Fibroblast of lung (primary cell): Measurements from ENCODE around the gene NFATC2. TPM values are rescaled to one million over a fixed set of nuclear protein-coding genes. Genes with fewer than 3 reads are reported as not detected.

Source experiments
- DNase-seq, 2 donors: peaks; one replicate each; pipeline versions ENCODE4 v3.0.0 to v3.0.0-alpha.2; 2010; ENCODE audit warnings: low read depth in 2 of 2
- H2AFZ ChIP-seq: 2 replicates; pipeline ENCODE4 v1.5.1; 2012; ENCODE audit warnings: low read length, control low read depth, inconsistent platforms
- H3K27ac ChIP-seq: 2 replicates; pipeline ENCODE4 v1.5.1; 2011; ENCODE audit warnings: low read length, control low read depth; ENCODE audit not compliant: insufficient read depth
- H3K27me3 ChIP-seq: 2 replicates; pipeline ENCODE4 v1.5.1; 2011; ENCODE audit warnings: mild to moderate bottlenecking, low read length; ENCODE audit not compliant: control insufficient read depth, insufficient read depth
- H3K36me3 ChIP-seq: 2 replicates; pipeline ENCODE4 v1.5.1; 2011; ENCODE audit warnings: low read length; ENCODE audit not compliant: control insufficient read depth, insufficient read depth
- H3K4me1 ChIP-seq: 2 replicates; pipeline ENCODE4 v1.5.1; 2011; ENCODE audit warnings: low read length; ENCODE audit not compliant: control insufficient read depth, insufficient read depth; ENCODE audit errors: extremely low read depth
- H3K4me2 ChIP-seq: 2 replicates; pipeline ENCODE4 v1.5.1; 2011; ENCODE audit warnings: low read length, control low read depth; ENCODE audit not compliant: insufficient read depth; ENCODE audit errors: extremely low read depth
- H3K4me3 ChIP-seq, 4 experiments: fragments of 200-600 bp in 1 of 4; sonication (generic) in 1 of 4; replicated peaks in 1 of 4; 2 replicates each; pipeline ENCODE4 v1.5.1; 2011 to 2016; ENCODE audit warnings: low read length in 4 of 4, low read depth in 3 of 4, mild to moderate bottlenecking in 3 of 4, control low read depth in 2 of 4, inconsistent platforms in 1 of 4, mixed read lengths in 1 of 4; ENCODE audit not compliant: insufficient read depth in 1 of 4; ENCODE audit errors: control extremely low read depth in 1 of 4
- H3K79me2 ChIP-seq: 2 replicates; pipeline ENCODE4 v1.5.1; 2012; ENCODE audit warnings: mild to moderate bottlenecking, low read length, inconsistent platforms; ENCODE audit not compliant: control insufficient read depth, insufficient read depth
- H3K9ac ChIP-seq: 2 replicates; pipeline ENCODE4 v1.5.1; 2011; ENCODE audit warnings: mild to moderate bottlenecking, low read length, control low read depth; ENCODE audit not compliant: insufficient read depth
- H3K9me3 ChIP-seq: 2 replicates; pipeline ENCODE4 v1.5.1; 2012; ENCODE audit warnings: low read depth, low read length; ENCODE audit not compliant: control insufficient read depth, insufficient read depth
- H4K20me1 ChIP-seq: 2 replicates; pipeline ENCODE4 v1.5.1; 2011; ENCODE audit warnings: low read length; ENCODE audit not compliant: control insufficient read depth, insufficient read depth; ENCODE audit errors: extremely low read depth
- CTCF ChIP-seq, 2 donors: IDR thresholded peaks in 1 of 2; conservative IDR thresholded peaks in 1 of 2; 1 replicate in 1 of 2; 2 replicates in 1 of 2; pipeline ENCODE4 v1.5.1; 2011 to 2012; ENCODE audit warnings: low read length in 2 of 2, control low read depth in 1 of 2, inconsistent platforms in 1 of 2, low read depth in 1 of 2, mild to moderate bottlenecking in 1 of 2
- EZH2 ChIP-seq: IDR thresholded peaks from 2 replicates; pipeline ENCODE4 v1.5.1; 2012; ENCODE audit warnings: low read length, control low read depth, mild to moderate bottlenecking; ENCODE audit errors: missing control alignments
- polyA plus RNA-seq, 2 donors: library from polyadenylated mRNA; depleted of rRNA in 1 of 2; stranded (reverse) in 1 of 2; unstranded in 1 of 2; fragments of >200 nt; gene quantifications; 2 replicates each; pipeline ENCODE4 v1.2.1, GENCODE V29; 2011 to 2012; ENCODE audit warnings: missing spikeins in 1 of 2
- total RNA-seq: library from RNA; depleted of rRNA; stranded (reverse); fragments of >200 nt; gene quantifications from 2 replicates; pipeline ENCODE4 v1.2.1, GENCODE V29; 2014

The NFATC2 gene
- total and polyA plus RNA-seq, 2 donors (not counting 1 experiment from before 2014, with no cell fraction given), result 0.50 to 1.2 TPM

- no peak overlapping the region for H3K27ac ChIP-seq
- H3K4me3 ChIP-seq, result no peak overlapping the region
- no peak overlapping the region for H3K9ac ChIP-seq
- H3K27me3 ChIP-seq, result peaks cover 4% of the 10 kb centered on the region
- no peak overlapping the region for H3K4me2 ChIP-seq
- no peak overlapping the region for H2AFZ ChIP-seq
- no peaks in the 10 kb centered on the region for H4K20me1 ChIP-seq
- DNase-seq, result no peak
- H3K36me3 ChIP-seq, result no peaks in the 10 kb centered on the region
- no peaks in the 10 kb centered on the region for H3K79me2 ChIP-seq
- no peak for TF ChIP-seq EZH2
- no peaks in the 10 kb centered on the region for H3K9me3 ChIP-seq
- peaks cover 2% of the 10 kb centered on the region for H3K4me1 ChIP-seq
Measured at GRCh38 chr20:51430198-51430950, 112.1 kb downstream of the NFATC2 start.

- no peak overlapping the region for H3K9ac ChIP-seq
Measured at GRCh38 chr20:51429696-51430095, 112.8 kb downstream of the NFATC2 start.

GRCh38 chr20:51429144-51429482, 113.4 kb downstream of the NFATC2 start:
- Histone ChIP-seq H3K4me3 (no peak overlapping the region), H3K36me3 (no peaks in the 10 kb centered on the region), H3K9ac (no peak overlapping the region), H3K27me3 (peaks cover 4% of the 10 kb centered on the region), H3K4me1 (no peaks in the 10 kb centered on the region), H2AFZ (no peak overlapping the region), H3K9me3 (no peaks in the 10 kb centered on the region), H4K20me1 (no peaks in the 10 kb centered on the region), H3K79me2 (no peaks in the 10 kb centered on the region), H3K27ac (no peak overlapping the region), H3K4me2 (no peak overlapping the region)
- TF ChIP-seq CTCF (conservative IDR thresholded peaks at IDR 0.05 in 1 of 2, IDR thresholded peaks at IDR 0.05 in 1 of 2; ENCODE audit: low read depth in 1 of 2, low read length in 2 of 2), result no peak
- no peak for TF ChIP-seq EZH2
- no peak for DNase-seq

More at GRCh38 chr20:51429696-51430095, 112.8 kb downstream of the NFATC2 start:
- Histone ChIP-seq H3K4me2 (no peak overlapping the region), H3K9me3 (no peaks in the 10 kb centered on the region), H3K27ac (no peak overlapping the region), H3K36me3 (no peaks in the 10 kb centered on the region), H3K4me1 (no peaks in the 10 kb centered on the region), H3K4me3 (no peak overlapping the region), H2AFZ (no peak overlapping the region), H3K79me2 (no peaks in the 10 kb centered on the region), H3K27me3 (peaks cover 4% of the 10 kb centered on the region), H4K20me1 (no peaks in the 10 kb centered on the region)
- TF ChIP-seq EZH2 (no peak), CTCF (conservative IDR thresholded peaks at IDR 0.05 in 1 of 2, IDR thresholded peaks at IDR 0.05 in 1 of 2; ENCODE audit: low read depth in 1 of 2, low read length in 2 of 2) (no peak)
- DNase-seq, result no peak
